ENCODE measurements around the gene NOBOX. TPM values are rescaled to one million over a fixed set of nuclear protein-coding genes. Genes with fewer than 3 reads are reported as not detected.

The NOBOX gene
- total and polyA plus RNA-seq, 2 experiments from 2014 or later = not detected

DNA sequence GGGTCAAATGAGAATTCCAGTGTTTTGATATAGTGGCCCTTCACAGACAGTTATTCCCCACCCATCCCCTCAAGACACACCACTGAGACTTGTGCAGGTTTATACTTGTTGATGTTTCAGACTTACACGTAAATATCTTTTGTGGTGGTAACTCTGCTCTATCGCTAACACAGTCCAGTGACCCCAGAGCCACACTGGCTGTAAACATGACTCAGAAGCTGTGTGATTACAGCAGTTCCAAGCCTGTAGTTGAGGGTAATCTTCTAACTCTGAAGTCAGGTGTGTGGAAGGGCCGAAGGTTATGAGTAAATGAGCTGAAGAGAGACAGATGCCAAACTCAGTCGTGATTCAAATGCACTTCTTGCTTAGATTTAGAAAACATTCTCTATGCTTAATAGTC is 19.4 kb downstream of the NOBOX start (continued):
- TF ChIP-seq ZNF462 (CRISPR knock-in tag; IDR thresholded peaks at IDR 0.05) (no peak), ZNF331 (CRISPR knock-in tag; IDR thresholded peaks at IDR 0.05; ENCODE audit: low read depth) (no peak), JUNB (IDR thresholded peaks at IDR 0.05; ENCODE audit: unreplicated experiment) (no peak), CREB1 (CRISPR knock-in tag; IDR thresholded peaks at IDR 0.05; ENCODE audit: low read depth) (no peak)

- peaks cover 39% of the 10 kb centered on the region for H3K36me3 Mint-ChIP-seq (ENCODE audit: low read depth)
- H3K27ac Mint-ChIP-seq = no peak overlapping the region
- no peak for ATAC-seq
- no peaks in the 10 kb centered on the region for H3K27me3 ChIP-seq (ENCODE audit: insufficient read depth)
- peaks cover 9% of the 10 kb centered on the region for H3K4me1 Mint-ChIP-seq
- H3K36me3 ChIP-seq (ENCODE audit: insufficient read depth) = peaks cover 28% of the 10 kb centered on the region
- no peak for DNase-seq (ENCODE audit: low spot score)
- H3K27me3 Mint-ChIP-seq (ENCODE audit: insufficient read depth, low read depth, poor library complexity) = peaks cover 6% of the 10 kb centered on the region
- H3K9me2 ChIP-seq (ENCODE audit: insufficient read depth) = no peaks in the 10 kb centered on the region
- no peak overlapping the region for H3K27ac ChIP-seq (ENCODE audit: low read depth)
- H4K20me1 ChIP-seq (replicated peaks; ENCODE audit: insufficient read depth) = no peaks in the 10 kb centered on the region
- no peaks in the 10 kb centered on the region for H3K79me2 ChIP-seq (replicated peaks; ENCODE audit: insufficient read depth)
- no peaks in the 10 kb centered on the region for H3K9me3 Mint-ChIP-seq
- H3K4me1 ChIP-seq (ENCODE audit: insufficient read depth) = 0 out of 2 replicates have a peak, but pooled peaks cover 6% of the 10 kb centered on the region
- H3F3A ChIP-seq (replicated peaks; ENCODE audit: low read depth) = 0 out of 2 replicates have a peak, but pooled peaks cover 2% of the 10 kb centered on the region
- H3K4me2 ChIP-seq = no peak overlapping the region
- no peak overlapping the region for H3K4me3 Mint-ChIP-seq
- H3K4me3 ChIP-seq = no peak overlapping the region
- no peak overlapping the region for H2AFZ ChIP-seq
- TF ChIP-seq ZNF114 (CRISPR knock-in tag; IDR thresholded peaks at IDR 0.05) (no peak), EZH2 (IDR thresholded peaks at IDR 0.05; ENCODE audit: low read depth, unreplicated experiment) (no peak), JUNB (IDR thresholded peaks at IDR 0.05; ENCODE audit: unreplicated experiment) (no peak), CREB1 (CRISPR knock-in tag; IDR thresholded peaks at IDR 0.05; ENCODE audit: low read depth) (no peak), EZH2phosphoT487 (IDR thresholded peaks at IDR 0.05; ENCODE audit: unreplicated experiment) (no peak), ZNF331 (CRISPR knock-in tag; IDR thresholded peaks at IDR 0.05; ENCODE audit: low read depth) (no peak), POLR2AphosphoS5 (IDR thresholded peaks at IDR 0.05; ENCODE audit: low read depth) (no peak), CTCF (conservative IDR thresholded peaks at IDR 0.05; ENCODE audit: low read depth in 2 of 2) (no peak), ETS1 (IDR thresholded peaks at IDR 0.05) (no peak), NANOG (IDR thresholded peaks at IDR 0.05; ENCODE audit: borderline replicate concordance) (no peak)
These were observed 23.6 kb downstream of the NOBOX start for GRCh38 chr7:144379776-144380384.

Data from GM23338 (cell line).